Liver (tissue), 3 donors: ENCODE measurements around the gene BACE1-AS.

Experiments
- CTCF ChIP-seq: fragments of 150-350 bp; IDR thresholded peaks from 2 replicates; pipeline ENCODE4 v1.5.1; 2017; ENCODE audit warnings: improper control_type of control experiment, low read depth, low read length; ENCODE audit not compliant: missing input control
- EGR1 ChIP-seq, 2 donors: IDR thresholded peaks; 2 replicates each; pipeline ENCODE4 v1.6.1; 2016 to 2018; ENCODE audit warnings: antibody characterized with exemption in 2 of 2, low read depth in 2 of 2
- GABPA ChIP-seq, 2 donors: IDR thresholded peaks in 1 of 2; conservative IDR thresholded peaks in 1 of 2; 2 replicates each; pipeline ENCODE4 v1.6.1; 2016; ENCODE audit warnings: antibody characterized with exemption in 2 of 2, mild to moderate bottlenecking in 1 of 2, moderate library complexity in 1 of 2
- JUND ChIP-seq, 2 donors: IDR thresholded peaks; 2 replicates each; pipeline ENCODE4 v1.6.1; 2016; ENCODE audit warnings: antibody characterized with exemption in 2 of 2
- RAD21 ChIP-seq, 2 donors: IDR thresholded peaks; 2 replicates each; pipeline ENCODE4 v1.6.1; 2016; ENCODE audit warnings: antibody characterized with exemption in 2 of 2, mild to moderate bottlenecking in 2 of 2
- SP1 ChIP-seq: IDR thresholded peaks from 2 replicates; pipeline ENCODE4 v1.6.1; 2018; ENCODE audit warnings: antibody characterized with exemption, mild to moderate bottlenecking
- TAF1 ChIP-seq: conservative IDR thresholded peaks from 2 replicates; pipeline ENCODE4 v1.6.1; 2016; ENCODE audit warnings: antibody characterized with exemption, mild to moderate bottlenecking
- TF ChIP-seq, protein P1 (sequence below): IDR thresholded peaks from 2 replicates; pipeline ENCODE4 v1.6.1; 2016; ENCODE audit warnings: antibody characterized with exemption, mild to moderate bottlenecking
- TF ChIP-seq, protein P2 (sequence below): IDR thresholded peaks from 2 replicates; pipeline ENCODE4 v1.6.1; 2016; ENCODE audit warnings: antibody characterized with exemption
- donor health status: healthy.
- donor health status: healthy.

DNA sequence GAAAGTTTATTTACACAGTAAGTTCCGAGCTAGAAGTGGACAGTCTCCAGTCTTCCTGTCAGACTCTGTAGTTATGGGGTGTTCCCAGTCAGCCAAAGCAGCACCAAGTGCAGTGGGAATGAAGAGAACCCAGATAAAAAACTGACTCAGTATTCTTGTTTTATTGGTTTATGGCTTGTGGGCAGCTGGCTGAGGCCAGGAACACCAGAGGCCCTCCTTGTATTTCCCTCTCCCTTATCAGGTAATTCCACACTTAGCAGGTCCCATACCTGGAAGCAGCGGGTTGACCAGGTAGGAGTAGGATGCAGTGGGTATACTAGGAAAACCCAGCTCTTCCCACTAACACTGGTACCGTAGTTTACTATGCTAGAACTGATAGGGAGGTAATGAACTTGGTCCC lies 3.5 kb upstream of the BACE1-AS start:
- TF ChIP-seq CTCF (no peak), EGR1 (IDR thresholded peaks at IDR 0.05; ENCODE audit: low read depth in 2 of 2) (no peak), RAD21 (IDR thresholded peaks at IDR 0.05) (no peak), GABPA (IDR thresholded peaks at IDR 0.05 in 1 of 2, conservative IDR thresholded peaks at IDR 0.05 in 1 of 2) (no peak), JUND (IDR thresholded peaks at IDR 0.05) (no peak), SP1 (no peak), TAF1 (no peak)
- TF ChIP-seq, protein P1, sequence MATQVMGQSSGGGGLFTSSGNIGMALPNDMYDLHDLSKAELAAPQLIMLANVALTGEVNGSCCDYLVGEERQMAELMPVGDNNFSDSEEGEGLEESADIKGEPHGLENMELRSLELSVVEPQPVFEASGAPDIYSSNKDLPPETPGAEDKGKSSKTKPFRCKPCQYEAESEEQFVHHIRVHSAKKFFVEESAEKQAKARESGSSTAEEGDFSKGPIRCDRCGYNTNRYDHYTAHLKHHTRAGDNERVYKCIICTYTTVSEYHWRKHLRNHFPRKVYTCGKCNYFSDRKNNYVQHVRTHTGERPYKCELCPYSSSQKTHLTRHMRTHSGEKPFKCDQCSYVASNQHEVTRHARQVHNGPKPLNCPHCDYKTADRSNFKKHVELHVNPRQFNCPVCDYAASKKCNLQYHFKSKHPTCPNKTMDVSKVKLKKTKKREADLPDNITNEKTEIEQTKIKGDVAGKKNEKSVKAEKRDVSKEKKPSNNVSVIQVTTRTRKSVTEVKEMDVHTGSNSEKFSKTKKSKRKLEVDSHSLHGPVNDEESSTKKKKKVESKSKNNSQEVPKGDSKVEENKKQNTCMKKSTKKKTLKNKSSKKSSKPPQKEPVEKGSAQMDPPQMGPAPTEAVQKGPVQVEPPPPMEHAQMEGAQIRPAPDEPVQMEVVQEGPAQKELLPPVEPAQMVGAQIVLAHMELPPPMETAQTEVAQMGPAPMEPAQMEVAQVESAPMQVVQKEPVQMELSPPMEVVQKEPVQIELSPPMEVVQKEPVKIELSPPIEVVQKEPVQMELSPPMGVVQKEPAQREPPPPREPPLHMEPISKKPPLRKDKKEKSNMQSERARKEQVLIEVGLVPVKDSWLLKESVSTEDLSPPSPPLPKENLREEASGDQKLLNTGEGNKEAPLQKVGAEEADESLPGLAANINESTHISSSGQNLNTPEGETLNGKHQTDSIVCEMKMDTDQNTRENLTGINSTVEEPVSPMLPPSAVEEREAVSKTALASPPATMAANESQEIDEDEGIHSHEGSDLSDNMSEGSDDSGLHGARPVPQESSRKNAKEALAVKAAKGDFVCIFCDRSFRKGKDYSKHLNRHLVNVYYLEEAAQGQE: no peak
- TF ChIP-seq, protein P2, sequence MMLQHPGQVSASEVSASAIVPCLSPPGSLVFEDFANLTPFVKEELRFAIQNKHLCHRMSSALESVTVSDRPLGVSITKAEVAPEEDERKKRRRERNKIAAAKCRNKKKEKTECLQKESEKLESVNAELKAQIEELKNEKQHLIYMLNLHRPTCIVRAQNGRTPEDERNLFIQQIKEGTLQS: no peak
